ENCODE measurements around the gene LOXL3.

- TF ChIP-seq CTCF (IDR thresholded peaks at IDR 0.05) (no peak), POLR2A (IDR thresholded peaks at IDR 0.05) (no peak)
Observed at GRCh38 chr2:74588664-74589063, 34.9 kb upstream of the LOXL3 start.

Measured in adrenal gland (tissue), 5 donors.